C4-2B (cell line): ENCODE results near the gene XPR1.

ENCODE experiments used
- H3K27ac ChIP-seq: fragments of 450-650 bp; 2 replicates; pipeline ENCODE4 v1.5.1; 2017
- CTCF ChIP-seq: fragments of 450-650 bp; conservative IDR thresholded peaks from 2 replicates; pipeline ENCODE4 v1.5.1; 2017; ENCODE audit warnings: mild to moderate bottlenecking
- ZFX ChIP-seq: fragments of 450-650 bp; IDR thresholded peaks from 2 replicates; pipeline ENCODE4 v1.6.1; 2017

Gene XPR1

GRCh38 chr1:180743868-180744267 is 112.0 kb downstream of the XPR1 start:
- TF ChIP-seq ZFX = no peak
- no peak for TF ChIP-seq CTCF
- no peak overlapping the region for H3K27ac ChIP-seq

DNA sequence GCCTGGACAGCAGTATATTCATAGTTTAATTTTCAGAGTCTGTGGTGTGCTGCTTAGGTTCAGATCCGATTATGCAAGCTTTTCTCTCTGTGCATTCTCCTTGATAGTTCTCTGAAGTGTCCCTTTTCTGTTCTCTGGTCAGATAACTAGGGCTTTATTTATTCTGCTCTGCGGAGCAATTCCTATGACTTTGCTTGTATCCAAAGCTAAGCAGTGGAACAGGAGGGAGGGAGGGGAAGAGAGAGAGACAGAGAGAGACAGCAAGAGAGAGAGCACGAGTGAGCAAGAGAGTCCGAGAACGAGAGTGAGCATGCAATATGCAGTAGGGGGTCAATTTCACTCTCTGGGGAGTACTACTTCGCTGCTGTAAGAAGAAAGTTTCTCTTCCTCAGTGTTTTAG is 113.3 kb downstream of the XPR1 start:
- TF ChIP-seq CTCF = no peak
- no peak for TF ChIP-seq ZFX
- H3K27ac ChIP-seq = no peak overlapping the region

DNA sequence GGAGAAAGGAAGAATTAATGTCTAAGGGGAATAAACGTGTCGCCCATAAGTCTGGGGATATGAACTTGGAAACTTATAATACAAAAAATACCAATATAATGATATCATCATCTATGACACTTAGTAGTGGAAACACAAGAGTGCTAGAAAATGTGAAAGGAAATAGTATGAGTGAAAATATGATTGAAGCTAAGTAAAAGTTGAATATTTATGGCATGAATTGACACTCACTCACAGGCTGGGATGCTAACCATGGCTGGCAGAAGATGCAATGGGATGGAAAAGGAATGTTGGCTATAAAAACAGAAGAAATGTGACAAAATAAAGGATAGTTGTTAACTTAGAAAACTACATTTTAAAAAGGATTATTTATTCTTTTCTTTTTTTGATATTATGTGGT is 120.1 kb downstream of the XPR1 start:
- H3K27ac ChIP-seq = no peak overlapping the region
- no peak for TF ChIP-seq ZFX
- TF ChIP-seq CTCF = no peak

DNA sequence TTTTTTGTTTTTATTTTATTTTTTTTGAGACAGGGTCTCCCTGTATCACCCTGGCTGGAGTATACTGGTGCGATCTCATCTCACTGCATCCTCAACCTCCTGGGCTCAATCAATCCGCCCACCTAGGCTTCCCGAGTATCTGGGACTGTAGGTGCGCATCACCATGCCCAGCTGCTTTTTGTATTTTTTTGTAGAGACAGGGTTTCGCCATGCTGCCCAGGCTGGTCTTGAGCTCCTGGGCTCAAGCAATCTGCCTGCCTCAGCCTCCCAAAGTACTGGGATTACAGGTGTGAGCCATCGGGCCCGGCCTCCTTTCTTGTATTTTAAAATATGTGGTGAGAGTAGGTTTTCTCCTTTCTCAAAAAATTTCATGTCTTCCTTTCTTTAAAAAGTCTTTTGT is 122.6 kb downstream of the XPR1 start:
- TF ChIP-seq CTCF (no peak), ZFX (no peak)
- no peak overlapping the region for H3K27ac ChIP-seq

GRCh38 chr1:180757657-180758056 is 125.8 kb downstream of the XPR1 start:
- H3K27ac ChIP-seq = no peak overlapping the region
- TF ChIP-seq CTCF (no peak), ZFX (no peak)

DNA sequence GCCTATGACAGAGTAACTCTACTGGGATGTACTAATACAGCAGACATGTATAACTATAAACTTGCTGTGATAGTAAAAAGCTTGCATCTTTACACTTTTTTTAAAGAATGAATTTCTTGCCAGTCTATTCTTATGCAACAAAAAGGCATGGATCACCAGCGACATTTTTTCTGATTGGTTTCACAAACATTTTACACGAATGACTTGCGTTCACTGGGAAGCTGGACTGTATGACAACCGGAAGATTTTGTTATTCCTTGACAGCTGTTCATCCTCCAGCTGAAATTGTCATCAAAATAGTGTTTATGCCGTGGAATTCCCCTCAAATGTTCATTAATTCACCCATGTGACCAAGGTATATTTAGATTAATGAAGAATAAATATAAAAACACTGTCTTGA is 131.0 kb downstream of the XPR1 start:
- TF ChIP-seq CTCF (no peak), ZFX (no peak)
- H3K27ac ChIP-seq = no peak overlapping the region

DNA sequence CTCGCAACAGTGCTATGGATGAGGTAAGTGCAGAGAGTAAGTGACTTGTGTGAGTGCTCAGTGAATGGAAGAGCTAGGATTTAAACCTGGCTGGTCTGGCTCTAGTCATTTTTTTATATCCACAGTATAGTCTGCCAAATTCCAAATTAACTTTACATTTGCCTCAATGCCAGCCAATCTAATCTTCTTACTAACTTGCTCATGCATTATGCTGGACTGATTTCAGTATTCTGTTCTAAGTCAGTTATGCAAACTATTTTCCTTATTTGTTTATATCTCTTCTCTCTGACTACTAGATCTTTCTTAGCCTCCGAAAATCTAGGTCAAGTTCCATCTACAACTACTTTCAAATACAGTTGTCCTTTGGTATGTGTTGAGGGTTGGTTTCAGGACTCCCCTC is 133.3 kb downstream of the XPR1 start:
- H3K27ac ChIP-seq = no peak overlapping the region
- TF ChIP-seq ZFX (no peak), CTCF (no peak)
